ENCODE data around the gene CLIC5. TPM values are rescaled to one million over a fixed set of nuclear protein-coding genes. Genes with fewer than 3 reads are reported as not detected.

The CLIC5 gene
- total RNA-seq, 4 donors from 2014 or later, result 78.6 to 97.0 (median 91.7) TPM

- Histone ChIP-seq H3K36me3 (no peaks in the 10 kb centered on the region), H3K27ac (peak overlapping the region in 3 of 4 donors; percentile 4 to 22 (median 4)), H3K9me3 (no peaks in the 10 kb centered on the region), H3K4me1 (peaks cover 40 to 46% of the 10 kb centered on the region in 2 donors), H3K4me3 (no peak overlapping the region), H3K27me3 (no peaks in the 10 kb centered on the region)
- ATAC-seq (peak; percentile 61 to 65), DNase-seq (peak in 1 of 2 donors; percentile 32)
- TF ChIP-seq, protein P1, sequence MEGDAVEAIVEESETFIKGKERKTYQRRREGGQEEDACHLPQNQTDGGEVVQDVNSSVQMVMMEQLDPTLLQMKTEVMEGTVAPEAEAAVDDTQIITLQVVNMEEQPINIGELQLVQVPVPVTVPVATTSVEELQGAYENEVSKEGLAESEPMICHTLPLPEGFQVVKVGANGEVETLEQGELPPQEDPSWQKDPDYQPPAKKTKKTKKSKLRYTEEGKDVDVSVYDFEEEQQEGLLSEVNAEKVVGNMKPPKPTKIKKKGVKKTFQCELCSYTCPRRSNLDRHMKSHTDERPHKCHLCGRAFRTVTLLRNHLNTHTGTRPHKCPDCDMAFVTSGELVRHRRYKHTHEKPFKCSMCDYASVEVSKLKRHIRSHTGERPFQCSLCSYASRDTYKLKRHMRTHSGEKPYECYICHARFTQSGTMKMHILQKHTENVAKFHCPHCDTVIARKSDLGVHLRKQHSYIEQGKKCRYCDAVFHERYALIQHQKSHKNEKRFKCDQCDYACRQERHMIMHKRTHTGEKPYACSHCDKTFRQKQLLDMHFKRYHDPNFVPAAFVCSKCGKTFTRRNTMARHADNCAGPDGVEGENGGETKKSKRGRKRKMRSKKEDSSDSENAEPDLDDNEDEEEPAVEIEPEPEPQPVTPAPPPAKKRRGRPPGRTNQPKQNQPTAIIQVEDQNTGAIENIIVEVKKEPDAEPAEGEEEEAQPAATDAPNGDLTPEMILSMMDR (IDR thresholded peaks at IDR 0.05 in 4 of 5, conservative IDR thresholded peaks at IDR 0.05 in 1 of 5), result peak; percentile 50 to 74 (median 68)
- no peak for TF ChIP-seq POLR2A (IDR thresholded peaks at IDR 0.05)
- in situ Hi-C loops (cut with MboI; ENCODE audit: low sequenced_read_pairs in 4 of 4) (no loop called here), intact Hi-C loops (cut with DNase I; ENCODE audit: low total_unique reads) (loop anchor here (1.0 kb wide), 1 partner anchor 48 kb away; no protein-coding TSS in a partner anchor)
These were observed 26.8 kb upstream of the CLIC5 start for GRCh38 chr6:46042355-46042999.

- no peaks in the 10 kb centered on the region for H3K9me3 ChIP-seq
- no peak overlapping the region for H3K27ac ChIP-seq
- H3K4me3 ChIP-seq, result no peak overlapping the region
- peaks cover 22 to 28% of the 10 kb centered on the region in 2 donors for H3K4me1 ChIP-seq
- no peaks in the 10 kb centered on the region for H3K27me3 ChIP-seq
- ATAC-seq (no peak), DNase-seq (no peak)
- TF ChIP-seq, protein P1 (IDR thresholded peaks at IDR 0.05 in 4 of 5, conservative IDR thresholded peaks at IDR 0.05 in 1 of 5), result no peak
- TF ChIP-seq POLR2A (IDR thresholded peaks at IDR 0.05), result no peak
- intact Hi-C loops (cut with DNase I; ENCODE audit: low total_unique reads), result no loop called here
- in situ Hi-C loops (cut with MboI; ENCODE audit: low sequenced_read_pairs in 4 of 4), result no loop called here
- H3K36me3 ChIP-seq, result no peaks in the 10 kb centered on the region
These were observed 24.6 kb upstream of the CLIC5 start for GRCh38 chr6:46040288-46040687.

GRCh38 chr6:46039646-46040045, 24.0 kb upstream of the CLIC5 start:
- no peak overlapping the region for H3K4me3 ChIP-seq
- H3K9me3 ChIP-seq, result no peaks in the 10 kb centered on the region
- no peaks in the 10 kb centered on the region for H3K36me3 ChIP-seq
- H3K27me3 ChIP-seq, result no peaks in the 10 kb centered on the region
- no peak for TF ChIP-seq POLR2A (IDR thresholded peaks at IDR 0.05)
- TF ChIP-seq, protein P1 (IDR thresholded peaks at IDR 0.05 in 4 of 5, conservative IDR thresholded peaks at IDR 0.05 in 1 of 5), result no peak
- in situ Hi-C loops (cut with MboI; ENCODE audit: low sequenced_read_pairs in 4 of 4), result no loop called here
- H3K27ac ChIP-seq, result no peak overlapping the region
- DNase-seq (no peak), ATAC-seq (no peak)
- peaks cover 18 to 21% of the 10 kb centered on the region in 2 donors for H3K4me1 ChIP-seq
- intact Hi-C loops (cut with DNase I; ENCODE audit: low total_unique reads), result no loop called here

- Histone ChIP-seq H3K27ac (no peak overlapping the region), H3K9me3 (no peaks in the 10 kb centered on the region), H3K4me1 (peaks cover 0 to under 1% of the 10 kb centered on the region in 2 donors), H3K4me3 (no peak overlapping the region), H3K27me3 (no peaks in the 10 kb centered on the region), H3K36me3 (no peaks in the 10 kb centered on the region)
- TF ChIP-seq POLR2A (IDR thresholded peaks at IDR 0.05), result no peak
- TF ChIP-seq, protein P1 (IDR thresholded peaks at IDR 0.05 in 4 of 5, conservative IDR thresholded peaks at IDR 0.05 in 1 of 5), result no peak
- ATAC-seq (no peak), DNase-seq (no peak)
- in situ Hi-C loops (cut with MboI; ENCODE audit: low sequenced_read_pairs in 4 of 4) (no loop called here), intact Hi-C loops (cut with DNase I; ENCODE audit: low total_unique reads) (no loop called here)
These were observed 21.3 kb upstream of the CLIC5 start for GRCh38 chr6:46036911-46037310.
